ENCODE data around the gene DLG1.
A peak's percentile ranks its signal among the peaks of the same experiment; 100 is the strongest.

DLG1 gene

GRCh38 chr3:197298341-197298944, at the start of gene DLG1:
Gene DLG1 (minus strand): TSS chr3:197298612. CDS start chr3:197297204, 1,408 bp downstream.
- no peak for DNase-seq

- no peak for DNase-seq
These were observed 49.6 kb upstream of the DLG1 start for GRCh38 chr3:197348014-197348413.

- no peak for DNase-seq
These were observed 47.0 kb upstream of the DLG1 start for GRCh38 chr3:197345390-197345789.

- DNase-seq: no peak
These were observed 46.3 kb upstream of the DLG1 start for GRCh38 chr3:197344582-197345318.

- DNase-seq: peak in 1 of 2 experiments; percentile 3
These were observed 45.4 kb upstream of the DLG1 start for GRCh38 chr3:197343656-197344408.

- no peak for DNase-seq
These were observed 44.7 kb upstream of the DLG1 start for GRCh38 chr3:197343111-197343510.

GRCh38 chr3:197340521-197340871, 42.1 kb upstream of the DLG1 start:
- DNase-seq: no peak

GRCh38 chr3:197339841-197340520, 41.6 kb upstream of the DLG1 start:
- no peak for DNase-seq

GRCh38 chr3:197338586-197338985, 40.2 kb upstream of the DLG1 start:
- DNase-seq: no peak

GRCh38 chr3:197337656-197338055, 39.2 kb upstream of the DLG1 start:
- no peak for DNase-seq

GRCh38 chr3:197337214-197337613, 38.8 kb upstream of the DLG1 start:
- no peak for DNase-seq

GRCh38 chr3:197336348-197336747, 37.9 kb upstream of the DLG1 start:
- DNase-seq: no peak

GRCh38 chr3:197335428-197336132, 37.2 kb upstream of the DLG1 start:
- DNase-seq: no peak

- DNase-seq: no peak
These were observed 35.7 kb upstream of the DLG1 start for GRCh38 chr3:197333901-197334639.

- no peak for DNase-seq
These were observed 32.7 kb upstream of the DLG1 start for GRCh38 chr3:197331131-197331530.

- no peak for DNase-seq
These were observed 31.0 kb upstream of the DLG1 start for GRCh38 chr3:197329382-197329781.

- DNase-seq: no peak
These were observed 29.8 kb upstream of the DLG1 start for GRCh38 chr3:197328198-197328597.

- DNase-seq: no peak
These were observed 29.3 kb upstream of the DLG1 start for GRCh38 chr3:197327701-197328100.

GRCh38 chr3:197325773-197326172, 27.4 kb upstream of the DLG1 start:
- DNase-seq: no peak

- no peak for DNase-seq
These were observed 23.7 kb upstream of the DLG1 start for GRCh38 chr3:197322149-197322548.

GRCh38 chr3:197320582-197320981, 22.2 kb upstream of the DLG1 start:
- no peak for DNase-seq

Measured in cerebellar nuclear complex (tissue), 1 donor.